ENCODE results near the gene STAU1.

GRCh38 chr20:49174183-49174582 lies 14.0 kb downstream of the STAU1 start:
- TF ChIP-seq POLR2AphosphoS5 (IDR thresholded peaks at IDR 0.05; ENCODE audit: low read depth, low read length) = no peak
- TF ChIP-seq POLR2A (IDR thresholded peaks at IDR 0.05; ENCODE audit: low read depth, low read length) = no peak
- no peak for TF ChIP-seq TAF1 (IDR thresholded peaks at IDR 0.05; ENCODE audit: low read depth, low read length)
- no peak for TF ChIP-seq SPI1 (IDR thresholded peaks at IDR 0.05; ENCODE audit: low read depth, low read length)
- no peak for TF ChIP-seq PAX5 (IDR thresholded peaks at IDR 0.05; ENCODE audit: insufficient read depth, low read length, severe bottlenecking)
- no peak for TF ChIP-seq POU2F2 (IDR thresholded peaks at IDR 0.05; ENCODE audit: low read depth, low read length)

Data from GM12891 (cell line).